Activated CD4-positive, alpha-beta T cell treated with anti-CD3 and anti-CD28 coated beads for 1 hour (primary cell): ENCODE data around the gene RNFT2.

Experiments
- DNase-seq: peaks from one replicate; pipeline ENCODE4 v3.0.0-alpha.2; 2020

The RNFT2 gene

GRCh38 chr12:116880817-116881324, 142.8 kb downstream of the RNFT2 start:
- no peak for DNase-seq

- DNase-seq = no peak
Observed at GRCh38 chr12:116881325-116881876, 143.3 kb downstream of the RNFT2 start, which contains the start of gene HRK. TSS of gene HRK (minus strand) at chr12:116881441. CDS start at chr12:116881307, 134 bp downstream.

- no peak for DNase-seq
Observed at GRCh38 chr12:116881877-116882507, 143.9 kb downstream of the RNFT2 start.

GRCh38 chr12:116882742-116883141, 144.6 kb downstream of the RNFT2 start:
- no peak for DNase-seq

GRCh38 chr12:116884871-116885270, 146.8 kb downstream of the RNFT2 start:
- DNase-seq = no peak

GRCh38 chr12:116885491-116885890, 147.4 kb downstream of the RNFT2 start:
- DNase-seq = no peak

- DNase-seq = no peak
Observed at GRCh38 chr12:116887244-116887643, 149.1 kb downstream of the RNFT2 start.

- no peak for DNase-seq
Observed at GRCh38 chr12:116887897-116888296, 149.8 kb downstream of the RNFT2 start.

GRCh38 chr12:116890330-116890729, 152.2 kb downstream of the RNFT2 start:
- DNase-seq = no peak

GRCh38 chr12:116891019-116891418, 152.9 kb downstream of the RNFT2 start:
- no peak for DNase-seq

- no peak for DNase-seq
Observed at GRCh38 chr12:116892349-116893140, 154.4 kb downstream of the RNFT2 start.

- no peak for DNase-seq
Observed at GRCh38 chr12:116894913-116895312, 156.8 kb downstream of the RNFT2 start.

GRCh38 chr12:116896411-116896924, 158.4 kb downstream of the RNFT2 start:
- no peak for DNase-seq

- no peak for DNase-seq
Observed at GRCh38 chr12:116897476-116897875, 159.4 kb downstream of the RNFT2 start.

GRCh38 chr12:116898669-116899068, 160.6 kb downstream of the RNFT2 start:
- DNase-seq = no peak

- no peak for DNase-seq
Observed at GRCh38 chr12:116901612-116902011, 163.5 kb downstream of the RNFT2 start.
